Mammary epithelial cell (primary cell): Measurements from ENCODE around the gene SLITRK6.

ENCODE experiments used
- CTCF ChIP-seq, 2 donors: IDR thresholded peaks in 1 of 2; conservative IDR thresholded peaks in 1 of 2; 2 replicates each; pipeline ENCODE4 v1.5.1; 2011 to 2012; ENCODE audit warnings: inconsistent platforms in 2 of 2, low read length in 2 of 2, mild to moderate bottlenecking in 2 of 2, control low read depth in 1 of 2, low read depth in 1 of 2; ENCODE audit not compliant: insufficient read depth in 1 of 2; ENCODE audit errors: extremely low read depth in 1 of 2
- EZH2 ChIP-seq: IDR thresholded peaks from 2 replicates; pipeline ENCODE4 v1.6.1; 2012; ENCODE audit warnings: low read length, inconsistent platforms, borderline replicate concordance

- TF ChIP-seq CTCF (conservative IDR thresholded peaks at IDR 0.05 in 1 of 2, IDR thresholded peaks at IDR 0.05 in 1 of 2; ENCODE audit: extremely low read depth in 1 of 2, insufficient read depth in 1 of 2, low read depth in 1 of 2, low read length in 2 of 2) (no peak), EZH2 (no peak)
Measured at GRCh38 chr13:85768946-85769345, 30.3 kb downstream of the SLITRK6 start.
